ENCODE results near the gene PLCG1.

GRCh38 chr20:41118632-41119031, 18.7 kb upstream of the PLCG1 start:
- TF ChIP-seq CTCF (IDR thresholded peaks at IDR 0.05): no peak
- no peak for TF ChIP-seq EP300 (IDR thresholded peaks at IDR 0.05; ENCODE audit: low read depth)
- no peak for TF ChIP-seq POLR2A (IDR thresholded peaks at IDR 0.05)
- no peak for TF ChIP-seq POLR2AphosphoS5 (IDR thresholded peaks at IDR 0.05)

Measured in transverse colon (tissue), 4 donors.